Caco-2 (cell line): Measurements from ENCODE around the gene TTC5. TPM values are rescaled to one million over a fixed set of nuclear protein-coding genes. Genes with fewer than 3 reads are reported as not detected.

Experiments used
- BruUV-seq: library from RNA; stranded (reverse); fragments of 400-500 nt; replicated peaks from 2 replicates; lab custom pipeline; 2021; lab: Mats Ljungman, UMichigan
- CTCF ChIA-PET: fragments of 300-600 bp; sonication (Branson Sonifier 250); formaldehyde crosslinking; loops from one replicate; lab custom pipeline; 2022; ENCODE audit warnings: antibody characterized with exemption; lab: Charles Lee
- POLR2A ChIA-PET: fragments of 300-600 bp; sonication (Branson Sonifier 250); formaldehyde crosslinking; loops from one replicate; lab custom pipeline; 2022; ENCODE audit warnings: antibody characterized with exemption; lab: Charles Lee
- DNase-seq, 2 experiments: peaks; one replicate each; pipeline versions ENCODE4 v3.0.0 to v3.0.0-alpha.2; 2020 to 2022
- H3K27me3 ChIP-seq: replicated peaks from 2 replicates; pipeline ENCODE4 v1.6.0; 2011; ENCODE audit warnings: low read length; ENCODE audit not compliant: control insufficient read depth, insufficient read depth
- H3K36me3 ChIP-seq: 2 replicates; pipeline ENCODE4 v1.5.1; 2011; ENCODE audit warnings: low read length; ENCODE audit not compliant: control insufficient read depth, insufficient read depth
- H3K4me1 ChIP-seq: fragments of 250-450 bp; sonication (Bioruptor Pico); 2 replicates; pipeline ENCODE4 v1.5.1; 2020; ENCODE audit warnings: mild to moderate bottlenecking
- H3K4me3 ChIP-seq: 2 replicates; pipeline ENCODE4 v1.5.1; 2011; ENCODE audit warnings: low read depth, mild to moderate bottlenecking, control low read depth, low read length
- H3K9me3 ChIP-seq: fragments of 250-450 bp; sonication (Bioruptor Pico); 2 replicates; pipeline ENCODE4 v1.5.1; 2020; ENCODE audit warnings: mild to moderate bottlenecking, moderate library complexity
- H3K27ac Mint-ChIP-seq: one replicate; pipeline ENCODE4 v1.8.0; 2022; ENCODE audit warnings: mixed read lengths; ENCODE audit not compliant: unreplicated experiment
- H3K27me3 Mint-ChIP-seq: one replicate; pipeline ENCODE4 v1.8.0; 2022; ENCODE audit warnings: mixed read lengths; ENCODE audit not compliant: insufficient read depth, unreplicated experiment
- H3K36me3 Mint-ChIP-seq: one replicate; pipeline ENCODE4 v1.8.0; 2022; ENCODE audit warnings: mild to moderate bottlenecking, mixed read lengths; ENCODE audit not compliant: insufficient read depth, unreplicated experiment
- H3K4me1 Mint-ChIP-seq: one replicate; pipeline ENCODE4 v1.8.0; 2022; ENCODE audit warnings: low read depth, mixed read lengths; ENCODE audit not compliant: unreplicated experiment
- H3K4me3 Mint-ChIP-seq: one replicate; pipeline ENCODE4 v1.8.0; 2022; ENCODE audit warnings: mild to moderate bottlenecking, moderate library complexity, mixed read lengths; ENCODE audit not compliant: unreplicated experiment
- H3K9me3 Mint-ChIP-seq: one replicate; pipeline ENCODE4 v1.8.0; 2022; ENCODE audit warnings: mixed read lengths; ENCODE audit not compliant: unreplicated experiment
- intact Hi-C: fragments of 100-400 bp; cut with micrococcal nuclease; formaldehyde crosslinking; loops from one replicate; pipeline ENCODE4 v1.10.0; 2022; ENCODE audit not compliant: unreplicated experiment
- total RNA-seq: library from RNA; stranded (reverse); gene quantifications from 2 replicates; pipeline ENCODE4 v1.2.3, GENCODE V29; 2022
- TF ChIP-seq, protein P1 (sequence below), 2 experiments: fragments of 200-600 bp in 1 of 2; IDR thresholded peaks; 1 replicate in 1 of 2; 2 replicates in 1 of 2; pipeline versions ENCODE4 v1.5.1 to v1.8.0; 2011 to 2022; ENCODE audit warnings: antibody characterized with exemption in 1 of 2, control low read depth in 1 of 2, inconsistent platforms in 1 of 2, low read depth in 1 of 2, low read length in 1 of 2, mild to moderate bottlenecking in 1 of 2, moderate library complexity in 1 of 2; ENCODE audit not compliant: insufficient read depth in 1 of 2, severe bottlenecking in 1 of 2, unreplicated experiment in 1 of 2

The TTC5 gene
- total RNA-seq, 1 experiment from 2014 or later, result 27.2 TPM

DNA sequence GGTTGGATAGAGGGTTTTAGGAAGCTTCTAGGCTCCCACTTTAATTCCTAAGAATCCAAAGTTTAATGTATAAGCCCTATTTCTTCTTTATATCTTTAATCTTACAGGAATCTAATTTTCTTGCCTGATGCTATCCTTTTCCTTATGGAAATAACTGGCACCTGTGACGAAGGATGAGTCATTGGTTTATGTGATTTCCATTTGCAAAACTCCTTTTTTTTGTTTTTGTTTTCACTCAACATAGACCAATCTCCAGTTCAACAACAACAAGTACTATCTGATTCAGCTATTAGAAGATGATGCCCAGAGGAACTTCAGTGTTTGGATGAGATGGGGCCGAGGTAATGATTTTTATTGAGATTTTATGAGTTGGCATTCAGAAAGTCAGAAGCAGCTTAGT, 44.5 kb upstream of the TTC5 start:
- Histone ChIP-seq H3K36me3 (no peaks in the 10 kb centered on the region; the same call in 1 of the 2 replicates), H3K27me3 (no peaks in the 10 kb centered on the region), H3K9me3 (no peaks in the 10 kb centered on the region), H3K4me1 (no peaks in the 10 kb centered on the region), H3K4me3 (no peak overlapping the region)
- BruUV-seq, result no TSS peak
- Mint-ChIP-seq H3K4me3 (no peak overlapping the region), H3K9me3 (no peaks in the 10 kb centered on the region), H3K27me3 (no peaks in the 10 kb centered on the region), H3K36me3 (peaks cover 85% of the 10 kb centered on the region), H3K27ac (no peak overlapping the region), H3K4me1 (no peaks in the 10 kb centered on the region)
- POLR2A ChIA-PET, result no interaction called here
- TF ChIP-seq, protein P1, sequence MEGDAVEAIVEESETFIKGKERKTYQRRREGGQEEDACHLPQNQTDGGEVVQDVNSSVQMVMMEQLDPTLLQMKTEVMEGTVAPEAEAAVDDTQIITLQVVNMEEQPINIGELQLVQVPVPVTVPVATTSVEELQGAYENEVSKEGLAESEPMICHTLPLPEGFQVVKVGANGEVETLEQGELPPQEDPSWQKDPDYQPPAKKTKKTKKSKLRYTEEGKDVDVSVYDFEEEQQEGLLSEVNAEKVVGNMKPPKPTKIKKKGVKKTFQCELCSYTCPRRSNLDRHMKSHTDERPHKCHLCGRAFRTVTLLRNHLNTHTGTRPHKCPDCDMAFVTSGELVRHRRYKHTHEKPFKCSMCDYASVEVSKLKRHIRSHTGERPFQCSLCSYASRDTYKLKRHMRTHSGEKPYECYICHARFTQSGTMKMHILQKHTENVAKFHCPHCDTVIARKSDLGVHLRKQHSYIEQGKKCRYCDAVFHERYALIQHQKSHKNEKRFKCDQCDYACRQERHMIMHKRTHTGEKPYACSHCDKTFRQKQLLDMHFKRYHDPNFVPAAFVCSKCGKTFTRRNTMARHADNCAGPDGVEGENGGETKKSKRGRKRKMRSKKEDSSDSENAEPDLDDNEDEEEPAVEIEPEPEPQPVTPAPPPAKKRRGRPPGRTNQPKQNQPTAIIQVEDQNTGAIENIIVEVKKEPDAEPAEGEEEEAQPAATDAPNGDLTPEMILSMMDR (IDR thresholded peaks at IDR 0.05; ENCODE audit: insufficient read depth in 1 of 2, low read depth in 1 of 2, low read length in 1 of 2, severe bottlenecking in 1 of 2, unreplicated experiment in 1 of 2), result no peak
- CTCF ChIA-PET, result no interaction called here
- intact Hi-C loops, result no loop called here
- DNase-seq, result no peak

DNA sequence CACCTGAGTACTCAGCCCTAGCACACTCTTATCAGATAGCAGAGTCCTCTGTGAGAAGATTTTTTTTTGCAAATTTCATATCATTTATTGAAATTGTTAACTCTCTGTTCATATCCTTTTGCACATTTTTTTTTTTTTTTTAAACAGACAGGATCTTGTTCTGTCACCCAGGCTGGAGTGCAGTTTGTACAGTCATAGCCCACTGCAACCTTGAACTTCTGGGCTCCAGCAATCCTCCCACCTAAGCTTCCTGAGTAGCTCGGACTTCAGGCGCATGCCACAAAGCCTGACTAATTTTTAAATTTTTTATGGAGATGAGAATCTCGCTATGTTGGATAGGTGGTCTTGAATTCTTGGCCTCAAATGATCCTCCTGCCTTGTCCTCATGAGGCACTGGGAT, 42.0 kb upstream of the TTC5 start:
- Histone ChIP-seq H3K27me3 (no peaks in the 10 kb centered on the region), H3K4me3 (no peak overlapping the region), H3K4me1 (no peaks in the 10 kb centered on the region), H3K9me3 (no peaks in the 10 kb centered on the region), H3K36me3 (no peaks in the 10 kb centered on the region; the same call in 1 of the 2 replicates)
- CTCF ChIA-PET, result no interaction called here
- H3K4me3 Mint-ChIP-seq, result no peak overlapping the region
- no peaks in the 10 kb centered on the region for H3K27me3 Mint-ChIP-seq
- no peak for DNase-seq
- POLR2A ChIA-PET, result no interaction called here
- TF ChIP-seq, protein P1 (IDR thresholded peaks at IDR 0.05; ENCODE audit: insufficient read depth in 1 of 2, low read depth in 1 of 2, low read length in 1 of 2, severe bottlenecking in 1 of 2, unreplicated experiment in 1 of 2), result no peak
- H3K4me1 Mint-ChIP-seq, result peaks cover 11% of the 10 kb centered on the region
- peaks cover 80% of the 10 kb centered on the region for H3K36me3 Mint-ChIP-seq
- H3K27ac Mint-ChIP-seq, result no peak overlapping the region
- no peaks in the 10 kb centered on the region for H3K9me3 Mint-ChIP-seq
- BruUV-seq, result no TSS peak
- intact Hi-C loops, result no loop called here

DNA sequence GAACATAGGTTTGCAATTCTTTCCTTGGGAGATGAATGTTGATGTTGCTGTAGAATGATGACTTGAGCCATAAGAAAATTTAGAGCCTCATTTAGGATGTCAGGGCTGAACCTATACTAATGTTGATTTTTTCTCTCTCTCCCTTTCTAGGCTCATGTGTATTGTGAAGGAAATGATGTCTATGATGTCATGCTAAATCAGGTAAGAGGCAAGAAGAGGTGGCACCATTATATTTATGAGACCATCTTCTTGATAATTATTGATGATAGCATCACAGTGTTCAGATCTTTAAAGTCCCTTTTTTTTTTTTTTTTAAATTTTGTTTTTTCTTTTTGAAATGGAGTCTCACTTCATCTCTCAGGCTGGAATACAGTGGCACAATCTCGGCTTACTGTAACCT, 41.0 kb upstream of the TTC5 start:
- Histone ChIP-seq H3K9me3 (no peaks in the 10 kb centered on the region), H3K4me1 (no peaks in the 10 kb centered on the region), H3K4me3 (no peak overlapping the region), H3K27me3 (no peaks in the 10 kb centered on the region), H3K36me3 (no peaks in the 10 kb centered on the region; the same call in 1 of the 2 replicates)
- H3K27ac Mint-ChIP-seq, result no peak overlapping the region
- no peak overlapping the region for H3K4me3 Mint-ChIP-seq
- H3K36me3 Mint-ChIP-seq, result peaks cover 75% of the 10 kb centered on the region
- TF ChIP-seq, protein P1 (IDR thresholded peaks at IDR 0.05; ENCODE audit: insufficient read depth in 1 of 2, low read depth in 1 of 2, low read length in 1 of 2, severe bottlenecking in 1 of 2, unreplicated experiment in 1 of 2), result no peak
- CTCF ChIA-PET, result interaction anchor here (0.5 kb wide), 1 partner anchor 260 kb away, joined by 3 read pairs; no protein-coding TSS in a partner anchor
- peaks cover 11% of the 10 kb centered on the region for H3K4me1 Mint-ChIP-seq
- no peaks in the 10 kb centered on the region for H3K9me3 Mint-ChIP-seq
- POLR2A ChIA-PET, result no interaction called here
- no TSS peak for BruUV-seq
- intact Hi-C loops, result no loop called here
- DNase-seq, result no peak
- no peaks in the 10 kb centered on the region for H3K27me3 Mint-ChIP-seq
